OCI-LY1 (cell line): Measurements from ENCODE around the gene FBXO41.

Experiments used
- H2AFZ ChIP-seq: fragments of 200-600 bp; sonication (generic), shearing (Covaris generic); 2 replicates; pipeline ENCODE4 v1.6.0; 2014; ENCODE audit warnings: antibody characterized with exemption, mild to moderate bottlenecking, low read length
- H3F3A ChIP-seq: fragments of 200-600 bp; sonication (generic), shearing (Covaris generic); 2 replicates; pipeline ENCODE4 v1.6.0; 2014; ENCODE audit warnings: mild to moderate bottlenecking, antibody characterized with exemption, low read length, moderate library complexity; ENCODE audit not compliant: insufficient read depth
- H3K27ac ChIP-seq: fragments of 200-600 bp; sonication (generic); 2 replicates; pipeline ENCODE4 v1.5.1; 2014; ENCODE audit warnings: low read length, mixed run types, mild to moderate bottlenecking, low read depth; ENCODE audit not compliant: poor library complexity, severe bottlenecking
- H3K27me3 ChIP-seq: fragments of 200-600 bp; sonication (generic); 2 replicates; pipeline ENCODE4 v1.6.0; 2014; ENCODE audit warnings: antibody characterized with exemption, mild to moderate bottlenecking, low read length, moderate library complexity; ENCODE audit not compliant: insufficient read depth
- H3K36me3 ChIP-seq: fragments of 200-600 bp; sonication (generic); 2 replicates; pipeline ENCODE4 v1.6.1; 2014; ENCODE audit warnings: mild to moderate bottlenecking, antibody characterized with exemption, low read length, moderate library complexity, mixed read lengths; ENCODE audit not compliant: insufficient read depth
- H3K4me1 ChIP-seq: fragments of 200-600 bp; sonication (generic); 2 replicates; pipeline ENCODE4 v1.5.1; 2014; ENCODE audit warnings: mild to moderate bottlenecking, low read length, moderate library complexity; ENCODE audit not compliant: insufficient read depth, severe bottlenecking
- H3K4me2 ChIP-seq: fragments of 200-600 bp; sonication (generic), shearing (Covaris generic); 2 replicates; pipeline ENCODE4 v1.6.1; 2014; ENCODE audit warnings: low read length
- H3K4me3 ChIP-seq: fragments of 200-600 bp; sonication (generic); 2 replicates; pipeline ENCODE4 v1.5.1; 2014; ENCODE audit warnings: low read length, low read depth, mild to moderate bottlenecking, mixed read lengths; ENCODE audit not compliant: poor library complexity, severe bottlenecking
- H3K79me2 ChIP-seq: fragments of 200-600 bp; shearing (Covaris generic); 2 replicates; pipeline ENCODE4 v1.6.1; 2016; ENCODE audit warnings: mixed run types, low read length, mixed read lengths; ENCODE audit not compliant: insufficient read depth
- H3K9ac ChIP-seq: fragments of 200-600 bp; sonication (generic), shearing (Covaris generic); 2 replicates; pipeline ENCODE4 v1.6.1; 2014; ENCODE audit warnings: mild to moderate bottlenecking, low read length, mixed read lengths
- H3K9me2 ChIP-seq: fragments of 200-600 bp; sonication (generic), shearing (Covaris generic); 2 replicates; pipeline ENCODE4 v1.6.1; 2014; ENCODE audit warnings: low read depth, mild to moderate bottlenecking, low read length, mixed read lengths
- H3K9me3 ChIP-seq: fragments of 200-600 bp; shearing (Covaris generic); 2 replicates; pipeline ENCODE4 v1.6.1; 2014; ENCODE audit warnings: low read length, mixed read lengths
- H4K20me1 ChIP-seq: fragments of 200-600 bp; sonication (generic), shearing (Covaris generic); 2 replicates; pipeline ENCODE4 v1.6.0; 2016; ENCODE audit warnings: mild to moderate bottlenecking, low read length; ENCODE audit not compliant: insufficient read depth
- CTCF ChIP-seq: fragments of 200-600 bp; sonication (generic), shearing (Covaris generic); IDR thresholded peaks from 2 replicates; pipeline ENCODE4 v1.5.1; 2017; ENCODE audit warnings: mild to moderate bottlenecking, antibody characterized with exemption, low read length, moderate library complexity, mixed read lengths
- EZH2 ChIP-seq: fragments of 200-600 bp; sonication (generic), shearing (Covaris generic); IDR thresholded peaks from 2 replicates; pipeline ENCODE4 v1.8.0; 2017; ENCODE audit warnings: borderline replicate concordance, mixed run types, mild to moderate bottlenecking, antibody characterized with exemption, low read length, moderate library complexity, mixed read lengths

The FBXO41 gene

GRCh38 chr2:73268830-73269685, 15.2 kb downstream of the FBXO41 start:
- H3K4me3 ChIP-seq, result peak overlapping the region; percentile 58

GRCh38 chr2:73268366-73268829, 15.9 kb downstream of the FBXO41 start:
- no peak for TF ChIP-seq CTCF
- TF ChIP-seq EZH2, result no peak
- no peak overlapping the region for H3K4me3 ChIP-seq
- H3K36me3 ChIP-seq, result peaks cover 46% of the 10 kb centered on the region
- no peaks in the 10 kb centered on the region for H3K27me3 ChIP-seq
- no peaks in the 10 kb centered on the region for H4K20me1 ChIP-seq
- no peaks in the 10 kb centered on the region for H3K9me2 ChIP-seq
- no peak overlapping the region for H2AFZ ChIP-seq
- H3K27ac ChIP-seq, result no peak overlapping the region
- no peak overlapping the region for H3K4me2 ChIP-seq
- H3K9me3 ChIP-seq, result no peaks in the 10 kb centered on the region
- no peaks in the 10 kb centered on the region for H3F3A ChIP-seq
- no peaks in the 10 kb centered on the region for H3K79me2 ChIP-seq
- H3K9ac ChIP-seq, result no peak overlapping the region
- H3K4me1 ChIP-seq, result peaks cover 6% of the 10 kb centered on the region

More at GRCh38 chr2:73268830-73269685, 15.2 kb downstream of the FBXO41 start:
- H3K27me3 ChIP-seq, result no peaks in the 10 kb centered on the region
- H3K36me3 ChIP-seq, result peaks cover 46% of the 10 kb centered on the region
- H3K4me2 ChIP-seq, result peak overlapping the region; percentile 67
- H4K20me1 ChIP-seq, result no peaks in the 10 kb centered on the region
- no peak overlapping the region for H2AFZ ChIP-seq
- H3K4me1 ChIP-seq, result peaks cover 6% of the 10 kb centered on the region
- no peaks in the 10 kb centered on the region for H3K79me2 ChIP-seq
- no peaks in the 10 kb centered on the region for H3K9me3 ChIP-seq
- peak overlapping the region; percentile 58; the same call in 1 of the 2 replicates for H3K9ac ChIP-seq
- no peaks in the 10 kb centered on the region for H3K9me2 ChIP-seq
- no peaks in the 10 kb centered on the region for H3F3A ChIP-seq
- H3K27ac ChIP-seq, result no peak overlapping the region
- TF ChIP-seq EZH2, result no peak
- no peak for TF ChIP-seq CTCF

- no peaks in the 10 kb centered on the region for H3K79me2 ChIP-seq
These were observed 17.3 kb downstream of the FBXO41 start for GRCh38 chr2:73267008-73267407.

More at GRCh38 chr2:73267008-73267407, 17.3 kb downstream of the FBXO41 start:
- peaks cover 52% of the 10 kb centered on the region for H3K36me3 ChIP-seq
- H3K9me2 ChIP-seq, result no peaks in the 10 kb centered on the region
- H2AFZ ChIP-seq, result no peak overlapping the region
- no peaks in the 10 kb centered on the region for H3K9me3 ChIP-seq
- H3F3A ChIP-seq, result no peaks in the 10 kb centered on the region
- H4K20me1 ChIP-seq, result no peaks in the 10 kb centered on the region
- no peak overlapping the region for H3K4me2 ChIP-seq
- no peak overlapping the region for H3K9ac ChIP-seq
- H3K27me3 ChIP-seq, result no peaks in the 10 kb centered on the region
- H3K27ac ChIP-seq, result no peak overlapping the region
- no peak overlapping the region for H3K4me3 ChIP-seq
- TF ChIP-seq CTCF, result no peak
- TF ChIP-seq EZH2, result no peak
- H3K4me1 ChIP-seq, result peaks cover 6% of the 10 kb centered on the region
